ENCODE results near the gene NUBPL. TPM values are rescaled to one million over a fixed set of nuclear protein-coding genes. Genes with fewer than 3 reads are reported as not detected.
A peak's percentile ranks its signal among the peaks of the same experiment; 100 is the strongest.

The NUBPL gene
- total RNA-seq, 8 experiments from 2014 or later: 8.8 to 18.2 (median 10.7) TPM

- Histone ChIP-seq H3K4me3 (no peak overlapping the region), H3K4me1 (replicated peaks in 1 of 2) (no peaks in the 10 kb centered on the region), H3K27ac (no peak overlapping the region)
- in situ Hi-C loops (cut with MboI; ENCODE audit: low pct_unique_long_range_greater_than_20kb in 2 of 9, low sequenced_read_pairs in 9 of 9, unreplicated experiment in 9 of 9): no loop called here
- ATAC-seq (replicated peaks in 6 of 8): no peak
Measured at GRCh38 chr14:31657917-31658316, 96.7 kb downstream of the NUBPL start.

- Histone ChIP-seq H3K4me1 (replicated peaks in 1 of 2) (no peaks in the 10 kb centered on the region), H3K4me3 (no peak overlapping the region), H3K27ac (no peak overlapping the region)
- in situ Hi-C loops (cut with MboI; ENCODE audit: low pct_unique_long_range_greater_than_20kb in 2 of 9, low sequenced_read_pairs in 9 of 9, unreplicated experiment in 9 of 9): no loop called here
- ATAC-seq (replicated peaks in 6 of 8): no peak
- WGBS, 10 experiments: 86 to 100% (median 100%) methylated on average over 1 of the region's 1 CpG; no CpG with 5 or more reads in 3 of the 10 experiments
Measured at GRCh38 chr14:31659278-31659677, 98.1 kb downstream of the NUBPL start.

GRCh38 chr14:31660191-31660590, 99.0 kb downstream of the NUBPL start:
- in situ Hi-C loops (cut with MboI; ENCODE audit: low pct_unique_long_range_greater_than_20kb in 2 of 9, low sequenced_read_pairs in 9 of 9, unreplicated experiment in 9 of 9): no loop called here
- Histone ChIP-seq H3K4me3 (no peak overlapping the region), H3K4me1 (replicated peaks in 1 of 2) (no peaks in the 10 kb centered on the region), H3K27ac (no peak overlapping the region)
- WGBS, 10 experiments: 68 to 100% (median 82%) methylated on average over 1 to 3 of the region's 3 CpGs
- no peak for ATAC-seq (replicated peaks in 6 of 8)

- in situ Hi-C loops (cut with MboI; ENCODE audit: low pct_unique_long_range_greater_than_20kb in 2 of 9, low sequenced_read_pairs in 9 of 9, unreplicated experiment in 9 of 9): no loop called here
- Histone ChIP-seq H3K4me1 (replicated peaks in 1 of 2) (no peaks in the 10 kb centered on the region), H3K4me3 (no peak overlapping the region), H3K27ac (no peak overlapping the region)
- WGBS, 10 experiments: 0 to 100% (median 100%) methylated on average over 1 of the region's 1 CpG; no CpG with 5 or more reads in 1 of the 10 experiments
- ATAC-seq (replicated peaks in 6 of 8): no peak
Measured at GRCh38 chr14:31660728-31661127, 99.5 kb downstream of the NUBPL start.

- H3K4me1 ChIP-seq (replicated peaks in 1 of 2): no peaks in the 10 kb centered on the region
- 80 to 100% (median 94%) methylated on average over 1 to 7 of the region's 8 CpGs; no CpG with 5 or more reads in 4 of the 10 experiments for WGBS, 10 experiments
- ATAC-seq (replicated peaks in 6 of 8): no peak
- H3K27ac ChIP-seq: no peak overlapping the region
- H3K4me3 ChIP-seq: no peak overlapping the region
- in situ Hi-C loops (cut with MboI; ENCODE audit: low pct_unique_long_range_greater_than_20kb in 2 of 9, low sequenced_read_pairs in 9 of 9, unreplicated experiment in 9 of 9): no loop called here
Measured at GRCh38 chr14:31668348-31668747, 107.1 kb downstream of the NUBPL start.

- Histone ChIP-seq H3K4me3 (no peak overlapping the region), H3K27ac (no peak overlapping the region), H3K4me1 (replicated peaks in 1 of 2) (no peaks in the 10 kb centered on the region)
- ATAC-seq (replicated peaks in 6 of 8): no peak
- 62 to 100% (median 97%) methylated on average over 1 to 3 of the region's 3 CpGs; no CpG with 5 or more reads in 1 of the 10 experiments for WGBS, 10 experiments
- in situ Hi-C loops (cut with MboI; ENCODE audit: low pct_unique_long_range_greater_than_20kb in 2 of 9, low sequenced_read_pairs in 9 of 9, unreplicated experiment in 9 of 9): no loop called here
Measured at GRCh38 chr14:31672709-31673108, 111.5 kb downstream of the NUBPL start.

- ATAC-seq (replicated peaks in 6 of 8): no peak
- no peaks in the 10 kb centered on the region for H3K4me1 ChIP-seq (replicated peaks in 1 of 2)
- H3K4me3 ChIP-seq: no peak overlapping the region
- WGBS, 10 experiments: 14 to 93% (median 74%) methylated on average over 1 to 3 of the region's 3 CpGs
- in situ Hi-C loops (cut with MboI; ENCODE audit: low pct_unique_long_range_greater_than_20kb in 2 of 9, low sequenced_read_pairs in 9 of 9, unreplicated experiment in 9 of 9): no loop called here
- H3K27ac ChIP-seq: no peak overlapping the region
Measured at GRCh38 chr14:31677052-31677451, 115.8 kb downstream of the NUBPL start.

GRCh38 chr14:31677630-31678029, 116.4 kb downstream of the NUBPL start:
- Histone ChIP-seq H3K4me1 (replicated peaks in 1 of 2) (no peaks in the 10 kb centered on the region), H3K4me3 (no peak overlapping the region), H3K27ac (no peak overlapping the region)
- in situ Hi-C loops (cut with MboI; ENCODE audit: low pct_unique_long_range_greater_than_20kb in 2 of 9, low sequenced_read_pairs in 9 of 9, unreplicated experiment in 9 of 9): no loop called here
- ATAC-seq (replicated peaks in 6 of 8): no peak
- WGBS, 10 experiments: 80 to 92% methylated on average over 2 of the region's 3 CpGs; no CpG with 5 or more reads in 8 of the 10 experiments

- Histone ChIP-seq H3K4me1 (replicated peaks in 1 of 2) (no peaks in the 10 kb centered on the region), H3K27ac (no peak overlapping the region), H3K4me3 (no peak overlapping the region)
- 40 to 100% (median 79%) methylated on average over 1 to 6 of the region's 9 CpGs; no CpG with 5 or more reads in 3 of the 10 experiments for WGBS, 10 experiments
- in situ Hi-C loops (cut with MboI; ENCODE audit: low pct_unique_long_range_greater_than_20kb in 2 of 9, low sequenced_read_pairs in 9 of 9, unreplicated experiment in 9 of 9): no loop called here
- no peak for ATAC-seq (replicated peaks in 6 of 8)
Measured at GRCh38 chr14:31678421-31679249, 117.4 kb downstream of the NUBPL start.

GRCh38 chr14:31682768-31683167, 121.6 kb downstream of the NUBPL start:
- WGBS, 10 experiments: 67 to 100% (median 94%) methylated on average over 1 to 2 of the region's 2 CpGs; no CpG with 5 or more reads in 2 of the 10 experiments
- Histone ChIP-seq H3K4me1 (replicated peaks in 1 of 2) (no peaks in the 10 kb centered on the region), H3K4me3 (no peak overlapping the region), H3K27ac (no peak overlapping the region)
- ATAC-seq (replicated peaks in 6 of 8): no peak
- in situ Hi-C loops (cut with MboI; ENCODE audit: low pct_unique_long_range_greater_than_20kb in 2 of 9, low sequenced_read_pairs in 9 of 9, unreplicated experiment in 9 of 9): no loop called here

- no peak for ATAC-seq (replicated peaks in 6 of 8)
- 86 to 100% (median 100%) methylated on average over 1 of the region's 1 CpG; no CpG with 5 or more reads in 1 of the 10 experiments for WGBS, 10 experiments
- in situ Hi-C loops (cut with MboI; ENCODE audit: low pct_unique_long_range_greater_than_20kb in 2 of 9, low sequenced_read_pairs in 9 of 9, unreplicated experiment in 9 of 9): no loop called here
- H3K4me3 ChIP-seq: no peak overlapping the region
- peaks cover 2 to 6% of the 10 kb centered on the region in 2 donors for H3K4me1 ChIP-seq (replicated peaks in 1 of 2)
- H3K27ac ChIP-seq: no peak overlapping the region
Measured at GRCh38 chr14:31687726-31688125, 126.5 kb downstream of the NUBPL start.

GRCh38 chr14:31690056-31690455, 128.9 kb downstream of the NUBPL start:
- peaks cover 3 to 8% of the 10 kb centered on the region in 2 donors for H3K4me1 ChIP-seq (replicated peaks in 1 of 2)
- in situ Hi-C loops (cut with MboI; ENCODE audit: low pct_unique_long_range_greater_than_20kb in 2 of 9, low sequenced_read_pairs in 9 of 9, unreplicated experiment in 9 of 9): no loop called here
- ATAC-seq (replicated peaks in 6 of 8): no peak
- H3K27ac ChIP-seq: no peak overlapping the region
- no peak overlapping the region for H3K4me3 ChIP-seq
- 34 to 100% (median 72%) methylated on average over 1 to 3 of the region's 3 CpGs; no CpG with 5 or more reads in 2 of the 10 experiments for WGBS, 10 experiments

- 42 to 100% (median 86%) methylated on average over 1 of the region's 1 CpG; no CpG with 5 or more reads in 1 of the 10 experiments for WGBS, 10 experiments
Measured at GRCh38 chr14:31692376-31692781, 131.2 kb downstream of the NUBPL start.

GRCh38 chr14:31696378-31696777, 135.2 kb downstream of the NUBPL start:
- Histone ChIP-seq H3K27ac (no peak overlapping the region), H3K4me3 (no peak overlapping the region), H3K4me1 (replicated peaks in 1 of 2) (peaks cover 3 to 8% of the 10 kb centered on the region in 2 donors)
- 60 to 100% (median 72%) methylated on average over 1 to 4 of the region's 4 CpGs; no CpG with 5 or more reads in 1 of the 10 experiments for whole genome bisulfite sequencing, 10 experiments
- no peak for ATAC-seq (replicated peaks in 6 of 8)
- in situ Hi-C loops (cut with MboI; ENCODE audit: low pct_unique_long_range_greater_than_20kb in 2 of 9, low sequenced_read_pairs in 9 of 9, unreplicated experiment in 9 of 9): no loop called here

More at GRCh38 chr14:31692376-31692781, 131.2 kb downstream of the NUBPL start:
- in situ Hi-C loops (cut with MboI; ENCODE audit: low pct_unique_long_range_greater_than_20kb in 2 of 9, low sequenced_read_pairs in 9 of 9, unreplicated experiment in 9 of 9): no loop called here
- no peak overlapping the region for H3K4me3 ChIP-seq
- peak in 2 of 8 experiments; percentile 41 to 67 for ATAC-seq (replicated peaks in 6 of 8)
- no peak overlapping the region for H3K27ac ChIP-seq
- peaks cover 3 to 8% of the 10 kb centered on the region in 2 donors for H3K4me1 ChIP-seq (replicated peaks in 1 of 2)
